Astrocyte of the cerebellum (primary cell): ENCODE measurements around the gene RASSF8.
A peak's percentile ranks its signal among the peaks of the same experiment; 100 is the strongest.

Experiments
- DNase-seq: peaks from one replicate; pipeline ENCODE4 v3.0.0-alpha.2; 2011; ENCODE audit warnings: low read depth
- H3K4me3 ChIP-seq: 2 replicates; pipeline ENCODE4 v1.5.1; 2011; ENCODE audit warnings: mild to moderate bottlenecking, low read depth, low read length, moderate library complexity
- in situ Hi-C: cut with HindIII; loops from 2 replicates; pipeline ENCODE4 v1.10.0; 2017; ENCODE audit warnings: low sequenced_read_pairs
- TF ChIP-seq, protein P1 (sequence below): IDR thresholded peaks from 2 replicates; pipeline ENCODE4 v1.5.1; 2012; ENCODE audit warnings: low read length, low read depth, moderate library complexity, mild to moderate bottlenecking; ENCODE audit errors: missing control alignments

Gene RASSF8

DNA sequence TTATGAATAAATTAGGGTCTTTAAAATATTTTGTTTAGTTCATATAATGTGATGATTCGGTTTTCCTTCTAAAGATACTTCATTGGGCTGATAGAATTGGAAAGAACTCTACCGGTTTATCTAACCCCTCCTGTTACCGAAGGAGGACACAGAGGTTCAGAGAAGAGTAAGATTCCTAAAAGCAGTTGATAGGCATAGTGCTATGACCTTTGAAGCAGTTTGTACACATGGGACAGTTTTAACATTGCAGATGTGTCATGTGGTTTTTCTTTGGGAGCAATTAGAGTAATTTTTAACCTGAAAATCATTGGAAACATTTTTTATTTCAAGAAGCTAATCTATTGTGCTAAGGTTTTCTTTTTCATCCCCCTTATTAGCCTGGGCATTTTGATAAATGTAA, 103.5 kb downstream of the RASSF8 start:
- H3K4me3 ChIP-seq, result no peak overlapping the region
- TF ChIP-seq, protein P1, sequence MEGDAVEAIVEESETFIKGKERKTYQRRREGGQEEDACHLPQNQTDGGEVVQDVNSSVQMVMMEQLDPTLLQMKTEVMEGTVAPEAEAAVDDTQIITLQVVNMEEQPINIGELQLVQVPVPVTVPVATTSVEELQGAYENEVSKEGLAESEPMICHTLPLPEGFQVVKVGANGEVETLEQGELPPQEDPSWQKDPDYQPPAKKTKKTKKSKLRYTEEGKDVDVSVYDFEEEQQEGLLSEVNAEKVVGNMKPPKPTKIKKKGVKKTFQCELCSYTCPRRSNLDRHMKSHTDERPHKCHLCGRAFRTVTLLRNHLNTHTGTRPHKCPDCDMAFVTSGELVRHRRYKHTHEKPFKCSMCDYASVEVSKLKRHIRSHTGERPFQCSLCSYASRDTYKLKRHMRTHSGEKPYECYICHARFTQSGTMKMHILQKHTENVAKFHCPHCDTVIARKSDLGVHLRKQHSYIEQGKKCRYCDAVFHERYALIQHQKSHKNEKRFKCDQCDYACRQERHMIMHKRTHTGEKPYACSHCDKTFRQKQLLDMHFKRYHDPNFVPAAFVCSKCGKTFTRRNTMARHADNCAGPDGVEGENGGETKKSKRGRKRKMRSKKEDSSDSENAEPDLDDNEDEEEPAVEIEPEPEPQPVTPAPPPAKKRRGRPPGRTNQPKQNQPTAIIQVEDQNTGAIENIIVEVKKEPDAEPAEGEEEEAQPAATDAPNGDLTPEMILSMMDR, result no peak
- in situ Hi-C loops, result no loop called here
- DNase-seq, result no peak

DNA sequence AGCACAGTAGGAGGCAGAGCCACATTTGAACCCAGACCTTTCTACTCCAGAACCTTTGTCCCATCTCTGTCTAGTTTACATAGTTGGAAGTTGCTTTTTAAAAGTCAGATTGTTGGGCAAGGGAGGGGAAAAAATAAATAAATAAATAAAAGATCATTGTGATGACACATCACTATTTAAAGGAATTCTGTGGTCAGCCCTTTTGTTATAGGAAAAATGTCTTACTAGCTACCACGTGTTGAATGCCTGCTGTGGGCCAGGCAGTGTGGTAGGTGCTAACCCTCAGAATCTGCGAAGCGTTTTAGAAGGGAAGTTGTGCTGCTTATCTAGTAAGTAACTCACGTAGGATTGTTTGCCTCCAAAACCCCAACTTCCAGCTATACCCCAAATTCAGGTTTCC, 104.1 kb downstream of the RASSF8 start:
- TF ChIP-seq, protein P1, result no peak
- no peak overlapping the region for H3K4me3 ChIP-seq
- in situ Hi-C loops, result no loop called here
- DNase-seq, result peak; percentile 70

DNA sequence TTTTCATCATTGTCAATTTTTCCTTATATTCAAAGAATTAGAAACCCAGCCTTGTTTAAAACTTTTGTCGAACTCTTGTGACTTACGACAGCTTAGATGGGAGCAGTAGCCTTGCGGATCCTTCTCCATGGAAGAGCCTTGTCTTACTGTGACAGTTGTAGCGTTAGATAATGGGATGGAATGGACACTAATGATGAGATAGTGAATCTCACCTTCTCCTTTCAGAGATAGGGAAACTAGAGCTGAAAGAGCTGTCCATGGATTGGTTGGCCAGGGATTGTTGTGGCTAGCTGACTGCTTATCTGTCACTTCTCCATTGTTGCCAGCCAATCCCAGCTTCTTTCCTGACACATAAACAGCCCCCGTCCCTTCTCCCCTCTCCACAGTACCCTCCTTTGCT, 107.0 kb downstream of the RASSF8 start:
- TF ChIP-seq, protein P1, result no peak
- in situ Hi-C loops, result no loop called here
- no peak for DNase-seq
- no peak overlapping the region for H3K4me3 ChIP-seq

DNA sequence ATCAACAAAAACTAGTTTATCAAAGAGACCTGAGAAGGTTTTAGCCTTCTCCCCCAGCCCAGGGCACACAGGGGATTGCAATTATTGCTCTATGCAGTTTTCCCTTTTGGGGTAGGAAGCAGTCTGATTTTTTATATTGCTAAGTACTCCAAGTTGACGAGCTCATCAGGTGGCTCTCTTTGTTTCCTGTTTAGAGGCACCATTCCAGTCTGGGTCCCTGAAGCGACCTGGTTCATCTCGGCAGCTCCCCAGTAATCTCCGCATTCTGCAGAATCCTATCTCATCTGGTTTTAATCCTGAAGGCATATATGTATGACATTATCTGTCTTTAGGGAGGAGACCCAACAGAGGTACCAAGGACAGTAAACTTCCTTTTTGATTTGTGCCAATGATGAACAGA, 110.0 kb downstream of the RASSF8 start:
- TF ChIP-seq, protein P1, result no peak
- no peak for DNase-seq
- in situ Hi-C loops, result no loop called here
- H3K4me3 ChIP-seq, result no peak overlapping the region

DNA sequence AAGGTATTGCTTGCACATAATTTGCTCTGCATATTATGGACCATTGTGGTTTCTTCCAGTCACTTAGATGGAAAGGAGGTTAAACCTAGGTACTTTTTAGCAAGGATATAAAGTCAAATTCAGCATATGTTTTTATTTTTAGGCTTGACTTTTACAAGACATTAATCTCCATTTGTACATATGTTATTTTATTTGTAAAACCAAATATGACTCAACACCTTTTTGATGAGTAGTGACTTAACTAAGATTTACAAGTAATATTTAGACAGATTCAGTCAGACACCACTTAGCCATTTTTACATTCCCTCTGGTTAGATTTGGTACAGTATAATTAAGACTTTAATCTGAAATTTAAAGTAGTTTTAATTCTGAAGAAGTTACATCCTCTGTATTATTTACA, 111.3 kb downstream of the RASSF8 start:
- H3K4me3 ChIP-seq, result no peak overlapping the region
- DNase-seq, result no peak
- in situ Hi-C loops, result no loop called here
- TF ChIP-seq, protein P1, result no peak

DNA sequence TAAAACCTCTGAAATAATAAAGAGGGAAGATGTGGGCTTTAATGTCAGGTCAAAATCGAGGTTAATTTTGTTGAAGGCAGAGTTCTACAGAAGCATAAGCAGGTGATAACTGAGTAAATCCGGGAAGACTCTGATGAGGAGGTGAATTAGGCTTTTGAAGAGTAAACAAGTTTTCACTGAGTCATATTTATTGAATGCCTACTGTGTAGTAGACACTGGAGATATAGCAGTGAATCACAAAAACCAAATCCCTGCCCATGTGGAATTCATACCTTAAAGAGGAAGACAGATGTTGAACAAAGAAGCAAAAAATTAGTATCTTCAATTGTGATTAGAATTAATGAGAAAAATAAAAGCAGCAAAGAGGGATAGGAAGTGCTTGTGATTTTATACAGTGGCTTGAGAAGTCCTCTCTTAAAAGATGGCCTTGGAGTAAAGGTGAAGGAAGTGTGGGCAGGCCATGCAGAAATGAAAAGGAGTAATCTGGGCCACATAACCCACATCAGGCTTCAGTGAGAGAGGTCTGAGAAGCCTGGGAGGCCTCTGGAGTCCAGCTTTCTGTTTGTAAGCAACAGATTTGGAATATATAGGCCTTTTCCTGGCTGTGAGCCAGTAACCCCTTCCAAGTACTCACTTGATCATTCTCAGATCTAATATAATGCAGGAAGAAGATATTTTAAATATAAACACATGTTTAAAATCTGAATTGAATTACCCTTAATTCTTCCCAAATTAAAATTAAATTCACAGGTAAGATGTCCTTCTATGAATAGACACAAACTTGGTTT, 119.6 kb downstream of the RASSF8 start:
- H3K4me3 ChIP-seq, result no peak overlapping the region
- no peak for DNase-seq
- TF ChIP-seq, protein P1, result no peak
- in situ Hi-C loops, result no loop called here

DNA sequence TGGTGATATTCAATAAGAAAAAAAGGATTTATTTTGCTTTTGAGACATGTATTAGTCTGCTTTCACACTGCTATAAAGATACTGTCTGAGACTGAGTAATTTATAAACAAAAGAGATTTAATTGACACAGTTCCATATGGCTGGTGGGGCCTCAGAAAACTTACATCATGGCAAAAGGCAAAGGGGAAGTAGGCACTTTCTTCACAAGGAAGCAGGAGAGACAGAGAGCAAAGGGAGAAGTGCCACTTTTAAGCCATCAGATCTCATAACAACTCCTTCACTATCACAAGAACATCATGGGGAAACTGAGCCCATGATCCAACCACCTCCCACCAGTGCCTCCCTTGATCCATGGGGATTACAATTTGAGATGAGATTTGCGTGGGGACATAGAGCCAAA, 122.4 kb downstream of the RASSF8 start:
- TF ChIP-seq, protein P1, result no peak
- in situ Hi-C loops, result no loop called here
- DNase-seq, result no peak

More for the DNA sequence above, 122.4 kb downstream of the RASSF8 start:
- H3K4me3 ChIP-seq, result no peak overlapping the region
